Thoracic aorta (tissue), 2 donors: ENCODE results near the gene PDCL3. TPM values are rescaled to one million over a fixed set of nuclear protein-coding genes. Genes with fewer than 3 reads are reported as not detected.

ENCODE experiments used
- ATAC-seq: fragments of 150-250 bp; one replicate; pipeline ENCODE4 v1.8.0; 2017; ENCODE audit warnings: low read depth; ENCODE audit not compliant: insufficient number of reproducible peaks, low FRiP score
- DNase-seq: peaks from one replicate; pipeline ENCODE4 v3.0.0-alpha.2; 2020; ENCODE audit warnings: low spot score
- H3K27ac ChIP-seq, 2 donors: fragments of 200-600 bp; sonication (generic); 1 replicate in 1 of 2; 2 replicates in 1 of 2; pipeline ENCODE4 v1.5.1; 2016; ENCODE audit warnings: mild to moderate bottlenecking in 2 of 2, moderate library complexity in 2 of 2
- H3K27me3 ChIP-seq: fragments of 200-600 bp; sonication (generic); replicated peaks from 2 replicates; pipeline ENCODE4 v1.6.0; 2016; ENCODE audit warnings: mild to moderate bottlenecking; ENCODE audit not compliant: insufficient read depth
- H3K36me3 ChIP-seq: fragments of 200-600 bp; sonication (generic); one replicate; pipeline ENCODE4 v1.5.1; 2016
- H3K4me1 ChIP-seq, 2 donors: fragments of 200-600 bp; sonication (generic); 1 replicate in 1 of 2; 2 replicates in 1 of 2; pipeline versions ENCODE4 v1.5.1 to v1.6.0; 2016; ENCODE audit warnings: low read depth in 2 of 2, mild to moderate bottlenecking in 1 of 2; ENCODE audit not compliant: control insufficient read depth in 1 of 2
- H3K4me3 ChIP-seq: fragments of 200-600 bp; sonication (generic); 2 replicates; pipeline ENCODE4 v1.5.1; 2016; ENCODE audit warnings: mild to moderate bottlenecking
- H3K9me3 ChIP-seq: fragments of 200-600 bp; sonication (generic); 2 replicates; pipeline ENCODE4 v1.5.1; 2016
- total RNA-seq, 2 donors: library from RNA; depleted of rRNA; stranded (reverse); fragments of >200 nt; gene quantifications; one replicate each; pipeline versions ENCODE4 v1.1.0 to v1.2.3, GENCODE V29; 2016
- TF ChIP-seq, protein P1 (sequence below): fragments of 200-600 bp; sonication (generic); IDR thresholded peaks from one replicate; pipeline ENCODE4 v1.5.1; 2019; ENCODE audit warnings: antibody characterized with exemption

Gene PDCL3
- total RNA-seq, 2 donors from 2014 or later: 7.5 to 13.4 TPM

DNA sequence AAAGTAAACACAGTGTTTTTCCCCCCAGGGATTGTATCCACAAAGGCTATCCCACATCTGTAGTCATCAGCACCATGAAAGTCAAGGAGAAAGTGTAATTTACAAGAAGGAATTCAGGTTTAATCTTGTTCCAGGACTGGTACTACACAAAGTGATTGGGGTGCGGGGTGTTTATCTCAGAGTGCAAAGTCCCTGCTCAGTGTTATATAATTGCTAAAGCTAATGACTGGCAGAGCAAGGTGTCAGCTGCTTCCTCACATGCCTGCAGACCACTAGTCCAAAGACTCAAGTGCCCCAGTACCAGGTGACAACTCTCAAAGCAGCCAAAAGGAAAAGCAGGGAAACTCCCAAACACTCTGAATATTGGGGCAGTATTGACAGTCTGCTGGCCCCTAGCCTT, 40.4 kb upstream of the PDCL3 start:
- H3K27ac ChIP-seq: no peak overlapping the region
- no peak for DNase-seq
- no peaks in the 10 kb centered on the region for H3K4me1 ChIP-seq
- TF ChIP-seq, protein P1, sequence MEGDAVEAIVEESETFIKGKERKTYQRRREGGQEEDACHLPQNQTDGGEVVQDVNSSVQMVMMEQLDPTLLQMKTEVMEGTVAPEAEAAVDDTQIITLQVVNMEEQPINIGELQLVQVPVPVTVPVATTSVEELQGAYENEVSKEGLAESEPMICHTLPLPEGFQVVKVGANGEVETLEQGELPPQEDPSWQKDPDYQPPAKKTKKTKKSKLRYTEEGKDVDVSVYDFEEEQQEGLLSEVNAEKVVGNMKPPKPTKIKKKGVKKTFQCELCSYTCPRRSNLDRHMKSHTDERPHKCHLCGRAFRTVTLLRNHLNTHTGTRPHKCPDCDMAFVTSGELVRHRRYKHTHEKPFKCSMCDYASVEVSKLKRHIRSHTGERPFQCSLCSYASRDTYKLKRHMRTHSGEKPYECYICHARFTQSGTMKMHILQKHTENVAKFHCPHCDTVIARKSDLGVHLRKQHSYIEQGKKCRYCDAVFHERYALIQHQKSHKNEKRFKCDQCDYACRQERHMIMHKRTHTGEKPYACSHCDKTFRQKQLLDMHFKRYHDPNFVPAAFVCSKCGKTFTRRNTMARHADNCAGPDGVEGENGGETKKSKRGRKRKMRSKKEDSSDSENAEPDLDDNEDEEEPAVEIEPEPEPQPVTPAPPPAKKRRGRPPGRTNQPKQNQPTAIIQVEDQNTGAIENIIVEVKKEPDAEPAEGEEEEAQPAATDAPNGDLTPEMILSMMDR: no peak
- H3K36me3 ChIP-seq: no peaks in the 10 kb centered on the region
- no peaks in the 10 kb centered on the region for H3K9me3 ChIP-seq
- no peak overlapping the region for H3K4me3 ChIP-seq
- no peaks in the 10 kb centered on the region for H3K27me3 ChIP-seq
- ATAC-seq: no peak

- Histone ChIP-seq H3K9me3 (no peaks in the 10 kb centered on the region), H3K4me1 (no peaks in the 10 kb centered on the region), H3K27me3 (no peaks in the 10 kb centered on the region), H3K27ac (no peak overlapping the region), H3K4me3 (no peak overlapping the region), H3K36me3 (no peaks in the 10 kb centered on the region)
- ATAC-seq: no peak
- TF ChIP-seq, protein P1: no peak
- no peak for DNase-seq
Observed at GRCh38 chr2:100524331-100524730, 38.5 kb upstream of the PDCL3 start.

DNA sequence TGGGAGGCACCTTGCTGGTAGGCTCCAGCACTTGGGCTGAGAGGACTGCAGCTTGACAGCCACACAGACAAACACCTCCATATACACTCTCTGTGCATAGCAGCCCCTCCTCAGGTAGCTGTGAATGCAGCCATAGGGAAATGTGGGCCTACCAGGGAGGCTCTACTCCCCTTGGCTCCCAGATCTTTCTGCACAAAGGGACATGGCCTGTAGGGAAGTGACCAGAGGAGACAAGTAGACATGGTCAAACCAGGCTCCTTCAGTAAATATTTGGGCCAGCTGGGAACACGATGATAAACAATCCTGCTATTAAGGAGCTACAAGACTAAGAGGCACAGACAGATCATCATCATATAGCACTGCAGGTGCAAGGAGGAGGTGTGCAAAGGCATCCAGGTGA, 35.9 kb upstream of the PDCL3 start:
- TF ChIP-seq, protein P1: no peak
- no peaks in the 10 kb centered on the region for H3K27me3 ChIP-seq
- H3K27ac ChIP-seq: no peak overlapping the region
- no peak overlapping the region for H3K4me3 ChIP-seq
- H3K9me3 ChIP-seq: no peaks in the 10 kb centered on the region
- no peaks in the 10 kb centered on the region for H3K36me3 ChIP-seq
- ATAC-seq (no peak), DNase-seq (no peak)
- no peaks in the 10 kb centered on the region for H3K4me1 ChIP-seq

DNA sequence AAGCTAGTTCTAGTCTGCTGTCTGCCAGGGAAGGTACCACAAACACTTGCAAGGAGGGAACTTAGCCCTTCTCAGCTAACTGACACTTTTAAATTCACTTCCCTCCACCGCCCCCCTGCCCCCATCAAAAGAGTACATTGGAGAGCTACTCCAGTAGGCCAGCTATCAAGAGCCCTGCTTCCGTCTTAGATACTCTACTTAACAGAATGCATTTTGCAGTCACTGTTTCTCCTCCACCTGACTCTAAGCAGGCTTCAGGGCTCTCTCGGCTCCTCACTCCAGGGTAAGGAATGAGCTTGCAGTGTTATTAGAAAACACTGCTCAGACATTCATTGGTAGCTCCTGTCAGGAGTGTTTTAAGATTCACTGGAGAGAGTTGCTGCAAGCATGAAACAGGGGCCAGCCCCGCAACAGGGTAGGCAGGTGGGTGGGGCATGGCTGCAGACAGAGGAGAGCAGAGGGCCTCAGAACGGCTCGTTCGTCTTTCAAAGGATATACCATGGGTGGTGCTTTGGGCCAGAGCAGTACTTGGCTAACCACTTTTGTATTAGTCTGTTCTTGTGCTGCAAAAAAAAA, 35.3 kb upstream of the PDCL3 start:
- Histone ChIP-seq H3K27ac (no peak overlapping the region), H3K4me1 (no peaks in the 10 kb centered on the region), H3K36me3 (no peaks in the 10 kb centered on the region), H3K27me3 (no peaks in the 10 kb centered on the region), H3K9me3 (no peaks in the 10 kb centered on the region), H3K4me3 (no peak overlapping the region)
- ATAC-seq (no peak), DNase-seq (no peak)
- TF ChIP-seq, protein P1: no peak

- Histone ChIP-seq H3K4me1 (no peaks in the 10 kb centered on the region), H3K36me3 (no peaks in the 10 kb centered on the region), H3K4me3 (no peak overlapping the region), H3K27ac (no peak overlapping the region), H3K9me3 (no peaks in the 10 kb centered on the region), H3K27me3 (no peaks in the 10 kb centered on the region)
- ATAC-seq (no peak), DNase-seq (no peak)
- TF ChIP-seq, protein P1: no peak
Observed at GRCh38 chr2:100529176-100529575, 33.6 kb upstream of the PDCL3 start.
